ENCODE measurements around the gene FGFR4. TPM values are rescaled to one million over a fixed set of nuclear protein-coding genes. Genes with fewer than 3 reads are reported as not detected.

The FGFR4 gene
- total RNA-seq, 3 donors from 2014 or later = 0.48 to 4.5 (median 2.0) TPM

- DNase-seq (ENCODE audit: low spot score in 2 of 2) = no peak
- no peaks in the 10 kb centered on the region for H3K27me3 ChIP-seq
- no peaks in the 10 kb centered on the region for H3K36me3 ChIP-seq
- intact Hi-C loops (cut with DNase I; ENCODE audit: low total_unique reads) = no loop called here
- H3K9me3 ChIP-seq = no peaks in the 10 kb centered on the region
- no peak overlapping the region for H3K27ac ChIP-seq
- peaks cover 0 to under 1% of the 10 kb centered on the region in 2 donors for H3K4me1 ChIP-seq
- no peak overlapping the region for H3K4me3 ChIP-seq
- TF ChIP-seq, protein P1, sequence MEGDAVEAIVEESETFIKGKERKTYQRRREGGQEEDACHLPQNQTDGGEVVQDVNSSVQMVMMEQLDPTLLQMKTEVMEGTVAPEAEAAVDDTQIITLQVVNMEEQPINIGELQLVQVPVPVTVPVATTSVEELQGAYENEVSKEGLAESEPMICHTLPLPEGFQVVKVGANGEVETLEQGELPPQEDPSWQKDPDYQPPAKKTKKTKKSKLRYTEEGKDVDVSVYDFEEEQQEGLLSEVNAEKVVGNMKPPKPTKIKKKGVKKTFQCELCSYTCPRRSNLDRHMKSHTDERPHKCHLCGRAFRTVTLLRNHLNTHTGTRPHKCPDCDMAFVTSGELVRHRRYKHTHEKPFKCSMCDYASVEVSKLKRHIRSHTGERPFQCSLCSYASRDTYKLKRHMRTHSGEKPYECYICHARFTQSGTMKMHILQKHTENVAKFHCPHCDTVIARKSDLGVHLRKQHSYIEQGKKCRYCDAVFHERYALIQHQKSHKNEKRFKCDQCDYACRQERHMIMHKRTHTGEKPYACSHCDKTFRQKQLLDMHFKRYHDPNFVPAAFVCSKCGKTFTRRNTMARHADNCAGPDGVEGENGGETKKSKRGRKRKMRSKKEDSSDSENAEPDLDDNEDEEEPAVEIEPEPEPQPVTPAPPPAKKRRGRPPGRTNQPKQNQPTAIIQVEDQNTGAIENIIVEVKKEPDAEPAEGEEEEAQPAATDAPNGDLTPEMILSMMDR (IDR thresholded peaks at IDR 0.05) = no peak
- TF ChIP-seq POLR2A (IDR thresholded peaks at IDR 0.05) (no peak), POLR2AphosphoS5 (IDR thresholded peaks at IDR 0.05) (no peak)
Measured at GRCh38 chr5:177081859-177082258, 4.9 kb upstream of the FGFR4 start.

- intact Hi-C loops (cut with DNase I; ENCODE audit: low total_unique reads) = no loop called here
- TF ChIP-seq, protein P1 (IDR thresholded peaks at IDR 0.05) = no peak
- TF ChIP-seq POLR2A (IDR thresholded peaks at IDR 0.05) (no peak), POLR2AphosphoS5 (IDR thresholded peaks at IDR 0.05) (no peak)
- H3K27me3 ChIP-seq = no peaks in the 10 kb centered on the region
- no peak for DNase-seq (ENCODE audit: low spot score in 2 of 2)
- H3K36me3 ChIP-seq = no peaks in the 10 kb centered on the region
- H3K4me1 ChIP-seq = peaks cover 5 to 6% of the 10 kb centered on the region in 2 donors
- H3K27ac ChIP-seq = no peak overlapping the region
- no peak overlapping the region for H3K4me3 ChIP-seq
- no peaks in the 10 kb centered on the region for H3K9me3 ChIP-seq
Measured at GRCh38 chr5:177083357-177083756, 3.4 kb upstream of the FGFR4 start.

DNA sequence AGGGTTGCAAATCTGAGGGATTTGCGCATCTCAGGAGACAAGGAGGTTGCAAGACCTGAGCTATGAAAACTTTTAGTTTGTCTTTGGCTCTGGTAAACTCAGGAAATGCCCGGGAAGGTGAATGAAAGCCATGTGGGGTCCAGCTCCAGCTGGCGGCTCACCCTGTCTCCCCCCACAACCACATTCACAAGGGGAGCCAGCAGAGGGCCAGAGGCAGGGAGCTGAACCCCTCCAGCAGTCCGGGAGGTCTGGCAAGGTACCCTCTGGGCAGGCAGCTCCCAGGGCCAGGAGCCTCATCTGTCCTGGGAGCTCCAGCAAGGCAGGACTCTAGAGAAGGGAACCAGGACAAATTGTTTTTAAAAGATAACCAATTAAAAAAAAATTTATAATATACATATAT, 2.5 kb upstream of the FGFR4 start:
- Histone ChIP-seq H3K4me1 (peaks cover 5 to 6% of the 10 kb centered on the region in 2 donors), H3K27me3 (no peaks in the 10 kb centered on the region), H3K9me3 (no peaks in the 10 kb centered on the region), H3K4me3 (no peak overlapping the region), H3K27ac (no peak overlapping the region), H3K36me3 (no peaks in the 10 kb centered on the region)
- TF ChIP-seq POLR2AphosphoS5 (IDR thresholded peaks at IDR 0.05) (no peak), POLR2A (IDR thresholded peaks at IDR 0.05) (no peak)
- TF ChIP-seq, protein P1 (IDR thresholded peaks at IDR 0.05) = no peak
- intact Hi-C loops (cut with DNase I; ENCODE audit: low total_unique reads) = no loop called here
- DNase-seq (ENCODE audit: low spot score in 2 of 2) = no peak

GRCh38 chr5:177085985-177086653, 596 bp upstream of the FGFR4 start:
- H3K4me1 ChIP-seq = peaks cover 5 to 6% of the 10 kb centered on the region in 2 donors
- peak overlapping the region in 2 of 3 donors; percentile 55 to 65 for H3K4me3 ChIP-seq

GRCh38 chr5:177087398-177088005, 787 bp downstream of the FGFR4 start:
- H3K27ac ChIP-seq = no peak overlapping the region

More at GRCh38 chr5:177085985-177086653, 596 bp upstream of the FGFR4 start:
- intact Hi-C loops (cut with DNase I; ENCODE audit: low total_unique reads) = no loop called here
- no peaks in the 10 kb centered on the region for H3K9me3 ChIP-seq
- no peaks in the 10 kb centered on the region for H3K36me3 ChIP-seq
- no peak overlapping the region for H3K27ac ChIP-seq
- H3K27me3 ChIP-seq = no peaks in the 10 kb centered on the region
- no peak for TF ChIP-seq POLR2AphosphoS5 (IDR thresholded peaks at IDR 0.05)
- no peak for TF ChIP-seq POLR2A (IDR thresholded peaks at IDR 0.05)
- TF ChIP-seq, protein P1 (IDR thresholded peaks at IDR 0.05) = no peak
- no peak for DNase-seq (ENCODE audit: low spot score in 2 of 2)

More at GRCh38 chr5:177087398-177088005, 787 bp downstream of the FGFR4 start:
- H3K4me1 ChIP-seq = peaks cover 5 to 6% of the 10 kb centered on the region in 2 donors
- no peak for DNase-seq (ENCODE audit: low spot score in 2 of 2)
- H3K9me3 ChIP-seq = no peaks in the 10 kb centered on the region
- no peaks in the 10 kb centered on the region for H3K27me3 ChIP-seq
- peak overlapping the region; percentile 26 to 65 (median 55) for H3K4me3 ChIP-seq
- TF ChIP-seq POLR2A (IDR thresholded peaks at IDR 0.05) (no peak), POLR2AphosphoS5 (IDR thresholded peaks at IDR 0.05) (no peak)
- TF ChIP-seq, protein P1 (IDR thresholded peaks at IDR 0.05) = no peak
- intact Hi-C loops (cut with DNase I; ENCODE audit: low total_unique reads) = no loop called here
- H3K36me3 ChIP-seq = no peaks in the 10 kb centered on the region
